K562 (cell line): ENCODE results near the gene MAP3K14. TPM values are rescaled to one million over a fixed set of nuclear protein-coding genes. Genes with fewer than 3 reads are reported as not detected.

Experiments used
- ATF1 ChIP-seq, 2 experiments: fragments of 450-650 bp in 1 of 2; IDR thresholded peaks; 2 replicates each; pipeline ENCODE4 v1.6.1; 2016; ENCODE audit warnings: missing compliant biosample characterization in 1 of 2, missing genetic modification characterization in 1 of 2
- CREBBP ChIP-seq: IDR thresholded peaks from one replicate; pipeline ENCODE4 v1.6.1; 2012; ENCODE audit warnings: low read depth, mild to moderate bottlenecking, control low read depth, inconsistent platforms, low read length
- CSDE1 ChIP-seq, 2 experiments: fragments of 450-650 bp; IDR thresholded peaks; 2 replicates each; pipeline ENCODE4 v1.6.1; 2016; ENCODE audit warnings: mild to moderate bottlenecking in 1 of 2
- DPF2 ChIP-seq: fragments of 450-650 bp; IDR thresholded peaks from 2 replicates; pipeline ENCODE4 v1.6.1; 2016
- ELF1 ChIP-seq: fragments of 200-800 bp; sonication (Bioruptor generic); IDR thresholded peaks from 2 replicates; pipeline ENCODE4 v1.6.1; 2016; ENCODE audit warnings: missing genetic modification characterization, missing compliant biosample characterization
- FOXJ2 ChIP-seq: fragments of 200-800 bp; sonication (Bioruptor generic); IDR thresholded peaks from 2 replicates; pipeline ENCODE4 v1.6.1; 2016; ENCODE audit warnings: missing genetic modification characterization, missing compliant biosample characterization
- FUS ChIP-seq: fragments of 200-400 bp; formaldehyde crosslinking; optimal IDR thresholded peaks from 2 replicates; pipeline ENCODE3; 2017; ENCODE audit warnings: low read depth, low read length
- HCFC1 ChIP-seq: IDR thresholded peaks from 2 replicates; pipeline ENCODE4 v1.6.1; 2012; ENCODE audit warnings: low read depth, low read length, improper control_type of control experiment
- KLF16 ChIP-seq: IDR thresholded peaks from 2 replicates; pipeline ENCODE4 v1.6.1; 2016; ENCODE audit warnings: antibody characterized with exemption
- MAZ ChIP-seq, 2 experiments: fragments of 450-650 bp in 1 of 2; sonication (generic) in 1 of 2; formaldehyde crosslinking; IDR thresholded peaks in 1 of 2; conservative IDR thresholded peaks in 1 of 2; 2 replicates each; pipeline versions ENCODE4 v1.4.0 to v1.5.0; 2020; ENCODE audit warnings: mild to moderate bottlenecking in 1 of 2, missing genetic modification reagents in 1 of 2
- MBD2 ChIP-seq: sonication (generic); IDR thresholded peaks from 2 replicates; pipeline ENCODE4 v1.6.1; 2016; ENCODE audit warnings: low read depth, borderline replicate concordance
- MECOM ChIP-seq: fragments of 250-450 bp; sonication (Bioruptor Pico); IDR thresholded peaks from 2 replicates; pipeline ENCODE4 v1.8.0; 2022; ENCODE audit warnings: inconsistent platforms
- NEUROD1 ChIP-seq: fragments of 150-350 bp; IDR thresholded peaks from 2 replicates; pipeline ENCODE4 v1.6.1; 2014; ENCODE audit warnings: borderline replicate concordance, low read length, low read depth; ENCODE audit not compliant: partially characterized antibody
- NFRKB ChIP-seq: fragments of 450-650 bp; IDR thresholded peaks from 2 replicates; pipeline ENCODE4 v1.6.1; 2016; ENCODE audit warnings: low read depth
- NR2C2 ChIP-seq, 2 experiments: fragments of 200-800 bp in 1 of 2; sonication (Bioruptor generic) in 1 of 2; sonication (generic) in 1 of 2; formaldehyde crosslinking in 1 of 2; IDR thresholded peaks; 2 replicates each; pipeline versions ENCODE4 v1.6.1 to v1.8.0; 2016 to 2022; ENCODE audit warnings: mild to moderate bottlenecking in 1 of 2, missing compliant biosample characterization in 1 of 2, missing genetic modification characterization in 1 of 2, missing genetic modification reagents in 1 of 2
- PRPF4 ChIP-seq: fragments of 200-400 bp; formaldehyde crosslinking; IDR thresholded peaks from one replicate; pipeline ENCODE4 v1.6.1; 2017; ENCODE audit warnings: low read length, low read depth, mild to moderate bottlenecking; ENCODE audit not compliant: insufficient read depth, poor library complexity, severe bottlenecking
- RB1 ChIP-seq: fragments of 450-650 bp; IDR thresholded peaks from 2 replicates; pipeline ENCODE4 v1.6.1; 2017; ENCODE audit warnings: low read depth, mild to moderate bottlenecking
- RBM22 ChIP-seq: fragments of 200-400 bp; formaldehyde crosslinking; IDR thresholded peaks from 2 replicates; pipeline ENCODE4 v1.6.1; 2018; ENCODE audit warnings: low read length, low read depth; ENCODE audit not compliant: poor library complexity, severe bottlenecking
- SREBF1 ChIP-seq: fragments of 150-350 bp; IDR thresholded peaks from 2 replicates; pipeline ENCODE4 v1.6.1; 2014; ENCODE audit warnings: antibody characterized with exemption, low read depth, low read length, borderline replicate concordance
- YBX1 ChIP-seq: fragments of 450-650 bp; IDR thresholded peaks from 2 replicates; pipeline ENCODE4 v1.7.1; 2016; ENCODE audit warnings: mild to moderate bottlenecking
- ZNF143 ChIP-seq: sonication (generic); formaldehyde crosslinking; IDR thresholded peaks from 2 replicates; pipeline ENCODE4 v1.9.0; 2022; ENCODE audit warnings: mild to moderate bottlenecking, missing genetic modification reagents
- ZNF184 ChIP-seq: sonication (generic); formaldehyde crosslinking; IDR thresholded peaks from 2 replicates; pipeline ENCODE4 v1.5.0; 2020; ENCODE audit warnings: missing genetic modification reagents
- ZNF239 ChIP-seq: fragments of 250-450 bp; sonication (Bioruptor Pico); IDR thresholded peaks from 2 replicates; pipeline ENCODE4 v1.4.0; 2020; ENCODE audit warnings: mild to moderate bottlenecking
- ZNF280A ChIP-seq: fragments of 450-650 bp; IDR thresholded peaks from 2 replicates; pipeline ENCODE4 v1.6.1; 2018; ENCODE audit warnings: mild to moderate bottlenecking, low read depth; ENCODE audit not compliant: partially characterized antibody
- polyA plus RNA-seq, 8 experiments: library from polyadenylated mRNA; depleted of rRNA in 4 of 8; stranded (reverse) in 5 of 8; unstranded in 3 of 8; fragments of >200 nt; fragmentation: Nextera tagmentation in 2 of 8; fragmentation: Illumina TruSeq in 1 of 8; extraction: Ambion mirVana in 2 of 8; extraction: Trizol in 1 of 8; gene quantifications; 2 replicates each; pipeline versions ENCODE4 v1.2.1 to v1.2.3, GENCODE V29; 2011 to 2014; ENCODE audit warnings: inconsistent platforms in 1 of 8, missing spikeins in 1 of 8
- total RNA-seq, 7 experiments: library from RNA; depleted of rRNA in 6 of 7; stranded (reverse); fragments of >200 nt in 6 of 7; fragmentation: Illumina TruSeq in 2 of 7; extraction: Trizol in 2 of 7; gene quantifications; 2 replicates each; pipeline versions ENCODE4 v1.2.1 to v1.2.3, GENCODE V29; 2011 to 2021; ENCODE audit warnings: low replicate concordance in 1 of 7
- TF ChIP-seq, protein P1 (sequence below), 2 experiments: IDR thresholded peaks in 1 of 2; conservative IDR thresholded peaks in 1 of 2; 2 replicates each; pipeline ENCODE4 v1.6.1; 2016; ENCODE audit warnings: low read depth in 2 of 2, mild to moderate bottlenecking in 1 of 2, missing compliant biosample characterization in 1 of 2, missing genetic modification characterization in 1 of 2, moderate library complexity in 1 of 2

Gene MAP3K14
- total and polyA plus RNA-seq, 9 of the 15 experiments (the other 6 are each of a cell fraction or from before 2014, with no cell fraction given) = 0.45 to 8.7 (median 3.2) TPM

DNA sequence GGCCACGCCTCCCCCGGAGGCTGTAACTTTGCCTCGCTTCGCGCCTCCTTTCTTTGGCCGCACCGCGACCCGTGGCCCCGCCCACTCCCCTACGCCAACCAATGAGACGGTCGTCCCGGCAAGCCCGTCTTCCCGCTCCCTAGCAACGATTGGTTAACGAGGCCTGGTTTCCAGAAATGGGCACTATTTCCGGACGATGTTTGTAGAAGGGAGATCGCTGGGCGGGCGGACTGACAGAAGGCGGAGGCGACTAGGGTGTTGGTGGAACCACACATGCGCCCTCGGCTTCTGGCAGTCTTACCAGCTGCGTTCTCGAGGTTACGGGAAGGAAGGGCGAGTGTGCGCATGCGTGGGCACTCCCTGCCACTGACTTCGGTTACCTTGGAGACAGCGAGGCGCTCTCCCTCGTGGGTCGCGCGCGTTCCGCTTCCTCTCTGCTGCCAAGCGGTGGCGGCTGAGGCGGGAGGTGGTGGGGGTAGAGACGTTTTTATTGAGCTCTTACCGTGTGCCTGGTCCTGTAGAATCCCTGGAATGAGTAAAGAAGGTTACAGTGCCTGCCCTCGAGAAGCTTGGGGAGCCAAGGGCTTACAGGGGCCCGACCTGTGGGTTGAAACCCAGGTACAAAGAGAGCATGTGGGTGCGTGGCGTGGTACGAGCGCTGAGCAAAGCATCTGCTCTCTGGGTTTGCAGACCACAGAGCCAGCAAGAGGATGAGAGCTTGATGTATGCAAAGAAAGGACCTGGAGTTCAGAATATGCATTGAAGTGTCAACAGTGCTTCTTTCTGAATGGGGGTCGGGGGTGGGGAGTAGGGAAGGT is 500 bp upstream of the MAP3K14 start (continued):
- TF ChIP-seq KLF16 = peak; percentile 15; the same call in 1 of the 2 replicates
- no peak for TF ChIP-seq ZNF143
- TF ChIP-seq RB1 = no peak
- no peak for TF ChIP-seq NFRKB
- TF ChIP-seq ZNF184 (CRISPR knock-in tag) = no peak
- no peak for TF ChIP-seq ELF1
- TF ChIP-seq RBM22 = no peak
- peak; percentile 35; the same call in 1 of the 2 replicates for TF ChIP-seq HCFC1
- TF ChIP-seq YBX1 = no peak
- no peak for TF ChIP-seq CREBBP
- TF ChIP-seq ATF1 (CRISPR knock-in tag; IDR thresholded peaks at IDR 0.05) = no peak
- TF ChIP-seq ATF1 (tag; IDR thresholded peaks at IDR 0.05) = peak; percentile 86
- TF ChIP-seq, protein P1, sequence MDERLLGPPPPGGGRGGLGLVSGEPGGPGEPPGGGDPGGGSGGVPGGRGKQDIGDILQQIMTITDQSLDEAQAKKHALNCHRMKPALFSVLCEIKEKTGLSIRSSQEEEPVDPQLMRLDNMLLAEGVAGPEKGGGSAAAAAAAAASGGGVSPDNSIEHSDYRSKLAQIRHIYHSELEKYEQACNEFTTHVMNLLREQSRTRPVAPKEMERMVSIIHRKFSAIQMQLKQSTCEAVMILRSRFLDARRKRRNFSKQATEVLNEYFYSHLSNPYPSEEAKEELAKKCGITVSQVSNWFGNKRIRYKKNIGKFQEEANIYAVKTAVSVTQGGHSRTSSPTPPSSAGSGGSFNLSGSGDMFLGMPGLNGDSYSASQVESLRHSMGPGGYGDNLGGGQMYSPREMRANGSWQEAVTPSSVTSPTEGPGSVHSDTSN (CRISPR knock-in tag; IDR thresholded peaks at IDR 0.05; ENCODE audit: low read depth) = no peak
- TF ChIP-seq, protein P1 (tag; conservative IDR thresholded peaks at IDR 0.05; ENCODE audit: low read depth) = peak; percentile 88
- TF ChIP-seq NEUROD1 = peak; percentile 43
- TF ChIP-seq SREBF1 = peak; percentile 45; the same call in 1 of the 2 replicates
- no peak; the same call in 1 of the 2 replicates for TF ChIP-seq FOXJ2 (tag)
- TF ChIP-seq ZNF239 (CRISPR knock-in tag) = no peak
- TF ChIP-seq MBD2 = peak; percentile 49; the same call in 1 of the 2 replicates
- peak; percentile 27 for TF ChIP-seq DPF2
- no peak for TF ChIP-seq ZNF280A
- peak in 1 of 2 experiments; percentile 8; a peak in 2 of 4 replicates for TF ChIP-seq MAZ (CRISPR knock-in tag; conservative IDR thresholded peaks at IDR 0.05 in 1 of 2, IDR thresholded peaks at IDR 0.05 in 1 of 2)
- TF ChIP-seq NR2C2 (CRISPR knock-in tag; IDR thresholded peaks at IDR 0.05) = 0 out of 2 replicates have a peak, but pooled peaks have one; percentile 29
- TF ChIP-seq NR2C2 (tag; IDR thresholded peaks at IDR 0.05) = peak; percentile 25; the same call in 1 of the 2 replicates
- no peak for TF ChIP-seq PRPF4
- TF ChIP-seq CSDE1 (IDR thresholded peaks at IDR 0.05) = peak in 1 of 2 experiments; percentile 76; a peak in 2 of 4 replicates
- no peak for TF ChIP-seq FUS
- no peak for TF ChIP-seq MECOM (CRISPR knock-in tag)
